ENCODE results near the gene FKBP6.
"Not testable (repeated sequence)": the region's sequence is repeated elsewhere in the genome, so short reads cannot be mapped to it uniquely, and the experiment has no call there.

FKBP6 gene

DNA sequence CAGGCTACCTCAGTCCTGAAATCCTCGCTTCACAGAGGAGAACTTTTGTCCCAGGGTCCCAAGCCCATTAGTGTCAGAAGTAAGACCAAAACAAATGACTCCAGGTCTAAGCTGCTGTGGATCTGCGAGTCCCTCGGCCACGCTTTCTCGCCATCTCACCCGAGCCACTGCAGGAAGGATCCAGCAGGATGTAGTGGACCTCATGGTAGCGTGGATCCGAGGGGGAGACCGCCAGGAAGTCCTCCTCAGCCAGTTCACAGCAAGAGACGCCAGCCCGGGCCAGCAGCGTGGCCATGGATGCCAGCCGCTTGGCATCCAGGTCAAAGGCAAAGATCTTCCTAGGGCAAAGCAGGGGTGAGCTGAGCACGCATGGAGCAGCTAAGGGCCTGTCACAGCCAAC lies 23.9 kb upstream of the FKBP6 start:
- TF ChIP-seq, protein P1, sequence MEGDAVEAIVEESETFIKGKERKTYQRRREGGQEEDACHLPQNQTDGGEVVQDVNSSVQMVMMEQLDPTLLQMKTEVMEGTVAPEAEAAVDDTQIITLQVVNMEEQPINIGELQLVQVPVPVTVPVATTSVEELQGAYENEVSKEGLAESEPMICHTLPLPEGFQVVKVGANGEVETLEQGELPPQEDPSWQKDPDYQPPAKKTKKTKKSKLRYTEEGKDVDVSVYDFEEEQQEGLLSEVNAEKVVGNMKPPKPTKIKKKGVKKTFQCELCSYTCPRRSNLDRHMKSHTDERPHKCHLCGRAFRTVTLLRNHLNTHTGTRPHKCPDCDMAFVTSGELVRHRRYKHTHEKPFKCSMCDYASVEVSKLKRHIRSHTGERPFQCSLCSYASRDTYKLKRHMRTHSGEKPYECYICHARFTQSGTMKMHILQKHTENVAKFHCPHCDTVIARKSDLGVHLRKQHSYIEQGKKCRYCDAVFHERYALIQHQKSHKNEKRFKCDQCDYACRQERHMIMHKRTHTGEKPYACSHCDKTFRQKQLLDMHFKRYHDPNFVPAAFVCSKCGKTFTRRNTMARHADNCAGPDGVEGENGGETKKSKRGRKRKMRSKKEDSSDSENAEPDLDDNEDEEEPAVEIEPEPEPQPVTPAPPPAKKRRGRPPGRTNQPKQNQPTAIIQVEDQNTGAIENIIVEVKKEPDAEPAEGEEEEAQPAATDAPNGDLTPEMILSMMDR (IDR thresholded peaks at IDR 0.05; ENCODE audit: low read depth, low read length) = no peak
- no peak for TF ChIP-seq EZH2phosphoT487 (IDR thresholded peaks at IDR 0.05; ENCODE audit: low read depth)
- Histone ChIP-seq H2AFZ (ENCODE audit: low read depth, low read length) (no peak overlapping the region), H3K4me1 (ENCODE audit: low read length) (peaks cover 9% of the 10 kb centered on the region; the same call in 1 of the 2 replicates), H3K9ac (ENCODE audit: low read length) (no peak overlapping the region), H4K20me1 (ENCODE audit: insufficient read depth, low read length) (no peaks in the 10 kb centered on the region), H3K27me3 (ENCODE audit: low read depth, low read length) (no peaks in the 10 kb centered on the region), H3K27ac (ENCODE audit: low read length) (no peak overlapping the region), H3K4me3 (ENCODE audit: low read length) (no peak overlapping the region), H3K36me3 (replicated peaks; ENCODE audit: low read depth, low read length) (peaks cover 2% of the 10 kb centered on the region), H3K79me2 (ENCODE audit: low read length) (peaks cover 28% of the 10 kb centered on the region), H3K4me2 (ENCODE audit: low read length) (no peak overlapping the region), H3K9me3 (ENCODE audit: insufficient read depth, low read length) (no peaks in the 10 kb centered on the region)

DNA sequence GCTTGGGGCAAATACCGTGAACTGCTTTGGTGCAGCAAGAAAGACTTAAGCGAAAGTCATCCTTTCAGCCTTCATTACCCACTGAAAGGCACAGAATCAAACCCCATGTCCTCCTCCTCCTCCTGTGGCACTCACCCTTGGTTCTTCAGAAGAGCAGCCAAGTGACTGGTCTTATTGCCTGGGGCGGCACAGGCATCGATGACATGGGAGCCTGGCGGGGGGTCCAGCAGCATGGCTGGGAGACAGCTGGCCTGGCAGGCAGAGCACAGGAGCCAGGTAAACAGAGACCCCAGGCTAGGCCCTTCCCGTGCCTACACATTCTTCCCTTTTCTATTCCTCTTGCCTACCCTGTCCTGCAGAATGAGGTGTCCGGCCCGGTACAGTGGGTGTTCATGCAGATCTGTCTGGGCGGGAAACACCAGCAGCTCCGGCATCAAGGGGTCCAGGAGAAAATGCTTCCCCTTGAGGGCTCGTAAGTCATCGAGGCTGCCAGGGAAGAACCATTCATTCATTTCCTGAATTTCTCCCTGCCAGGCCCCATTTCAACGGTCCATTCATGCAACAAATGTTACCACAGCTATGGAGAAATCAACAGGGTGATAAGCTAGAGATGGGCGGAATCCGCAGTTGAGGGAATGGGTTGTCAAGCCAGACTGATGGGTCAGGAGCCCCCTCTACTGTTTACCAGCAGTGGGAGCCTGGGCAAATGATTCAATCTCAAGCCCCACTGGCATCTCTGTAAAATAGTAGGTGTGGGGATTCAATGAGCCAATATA lies 23.2 kb upstream of the FKBP6 start:
- not testable (repeated sequence) for H3K27me3 ChIP-seq (ENCODE audit: low read depth, low read length); H3K27ac ChIP-seq (ENCODE audit: low read length); H4K20me1 ChIP-seq (ENCODE audit: insufficient read depth, low read length); H2AFZ ChIP-seq (ENCODE audit: low read depth, low read length); H3K4me2 ChIP-seq (ENCODE audit: low read length); H3K9ac ChIP-seq (ENCODE audit: low read length); H3K36me3 ChIP-seq (replicated peaks; ENCODE audit: low read depth, low read length); H3K4me3 ChIP-seq (ENCODE audit: low read length); H3K9me3 ChIP-seq (ENCODE audit: insufficient read depth, low read length)
- H3K79me2 ChIP-seq (ENCODE audit: low read length) = peaks cover 28% of the 10 kb centered on the region
- H3K4me1 ChIP-seq (ENCODE audit: low read length) = peaks cover 13% of the 10 kb centered on the region; the same call in 1 of the 2 replicates

DNA sequence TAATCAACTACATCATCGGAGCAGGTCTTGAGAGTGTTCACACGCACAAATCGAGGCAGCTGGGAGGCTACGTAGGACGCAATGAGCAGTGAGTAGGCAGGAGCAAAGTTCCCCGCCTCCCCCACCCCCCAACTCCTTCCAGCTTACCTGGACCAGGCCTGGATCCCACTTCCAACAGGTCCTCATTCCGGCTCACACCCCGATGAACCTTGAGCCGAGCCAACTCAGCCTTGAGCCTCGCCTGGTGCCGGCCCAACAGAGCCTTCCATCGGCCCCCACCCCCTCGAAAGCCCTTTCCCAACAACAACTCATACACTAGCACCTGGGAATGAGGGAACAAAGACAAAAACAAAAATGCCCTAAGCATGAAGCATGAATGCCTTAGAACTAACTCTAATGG lies 20.5 kb upstream of the FKBP6 start:
- Histone ChIP-seq H3K79me2 (ENCODE audit: low read length) (peaks cover 28% of the 10 kb centered on the region), H3K4me1 (ENCODE audit: low read length) (peaks cover 13% of the 10 kb centered on the region; the same call in 1 of the 2 replicates), H4K20me1 (ENCODE audit: insufficient read depth, low read length) (no peaks in the 10 kb centered on the region), H3K27me3 (ENCODE audit: low read depth, low read length) (no peaks in the 10 kb centered on the region), H3K4me3 (ENCODE audit: low read length) (peak overlapping the region; percentile 96), H3K9me3 (ENCODE audit: insufficient read depth, low read length) (no peaks in the 10 kb centered on the region), H3K9ac (ENCODE audit: low read length) (no peak overlapping the region), H3K27ac (ENCODE audit: low read length) (no peak overlapping the region), H2AFZ (ENCODE audit: low read depth, low read length) (no peak overlapping the region), H3K4me2 (ENCODE audit: low read length) (peak overlapping the region; percentile 88), H3K36me3 (replicated peaks; ENCODE audit: low read depth, low read length) (peaks cover 2% of the 10 kb centered on the region)
- no peak for TF ChIP-seq EZH2phosphoT487 (IDR thresholded peaks at IDR 0.05; ENCODE audit: low read depth)
- TF ChIP-seq, protein P1 (IDR thresholded peaks at IDR 0.05; ENCODE audit: low read depth, low read length) = no peak

DNA sequence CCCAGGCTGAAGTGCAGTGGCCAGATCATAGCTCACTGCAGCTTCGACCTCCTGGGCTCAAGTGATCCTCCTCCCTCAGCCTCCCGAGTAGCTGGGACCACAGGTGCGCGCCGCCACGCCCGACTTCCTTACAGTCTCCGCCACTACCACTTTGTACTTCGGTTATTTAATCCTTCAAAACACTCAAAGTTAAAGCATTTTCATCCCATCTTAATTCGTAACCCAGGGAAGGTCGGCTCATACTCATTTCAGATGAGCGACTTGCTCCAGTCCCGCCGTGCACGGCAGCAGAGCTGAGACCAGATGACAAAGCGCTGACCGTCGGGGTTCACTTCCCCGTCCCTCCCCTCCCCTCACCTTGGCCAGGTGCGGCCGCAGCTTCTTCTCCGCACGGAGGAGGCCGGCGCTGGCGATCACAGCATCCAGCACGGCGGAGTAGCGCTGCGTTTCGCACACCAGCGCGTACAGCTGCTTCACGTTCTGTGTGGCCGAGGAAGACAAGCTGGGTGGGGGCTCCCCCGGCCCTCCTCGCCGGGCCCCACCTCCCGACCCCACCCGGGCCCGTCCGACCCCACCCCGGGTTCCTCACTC lies 19.8 kb upstream of the FKBP6 start:
- H3K27me3 ChIP-seq (ENCODE audit: low read depth, low read length) = no peaks in the 10 kb centered on the region
- peaks cover 13% of the 10 kb centered on the region; the same call in 1 of the 2 replicates for H3K4me1 ChIP-seq (ENCODE audit: low read length)
- H2AFZ ChIP-seq (ENCODE audit: low read depth, low read length) = peak overlapping the region; percentile 47; the same call in 1 of the 2 replicates
- H3K9me3 ChIP-seq (ENCODE audit: insufficient read depth, low read length) = no peaks in the 10 kb centered on the region
- H4K20me1 ChIP-seq (ENCODE audit: insufficient read depth, low read length) = no peaks in the 10 kb centered on the region
- H3K4me3 ChIP-seq (ENCODE audit: low read length) = peak overlapping the region; percentile 96
- H3K79me2 ChIP-seq (ENCODE audit: low read length) = peaks cover 28% of the 10 kb centered on the region
- peak overlapping the region; percentile 79 for H3K9ac ChIP-seq (ENCODE audit: low read length)
- TF ChIP-seq, protein P1 (IDR thresholded peaks at IDR 0.05; ENCODE audit: low read depth, low read length) = no peak
- no peak for TF ChIP-seq EZH2phosphoT487 (IDR thresholded peaks at IDR 0.05; ENCODE audit: low read depth)
- peaks cover 2% of the 10 kb centered on the region for H3K36me3 ChIP-seq (replicated peaks; ENCODE audit: low read depth, low read length)
- peak overlapping the region; percentile 21; the same call in 1 of the 2 replicates for H3K27ac ChIP-seq (ENCODE audit: low read length)
- H3K4me2 ChIP-seq (ENCODE audit: low read length) = peak overlapping the region; percentile 88
